Adrenal gland (tissue), 5 donors: Measurements from ENCODE around the gene SNX24.

Source experiments
- POLR2A ChIP-seq, 2 donors: fragments of 450-650 bp; IDR thresholded peaks; one replicate each; pipeline ENCODE4 v1.6.1; 2017; ENCODE audit warnings: antibody characterized with exemption in 2 of 2, mild to moderate bottlenecking in 2 of 2, moderate library complexity in 1 of 2
- TF ChIP-seq, protein P1 (sequence below), 6 experiments: fragments of 450-650 bp in 4 of 6; fragments of 200-600 bp in 2 of 6; sonication (generic) in 1 of 6; IDR thresholded peaks; 1 replicate in 5 of 6; 2 replicates in 1 of 6; pipeline versions ENCODE4 v1.5.1 to v1.8.0; 2016 to 2021; ENCODE audit warnings: antibody characterized with exemption in 6 of 6, mild to moderate bottlenecking in 2 of 6, moderate library complexity in 1 of 6
- donor health status: DM: no; HTN: no; CAD: no.

DNA sequence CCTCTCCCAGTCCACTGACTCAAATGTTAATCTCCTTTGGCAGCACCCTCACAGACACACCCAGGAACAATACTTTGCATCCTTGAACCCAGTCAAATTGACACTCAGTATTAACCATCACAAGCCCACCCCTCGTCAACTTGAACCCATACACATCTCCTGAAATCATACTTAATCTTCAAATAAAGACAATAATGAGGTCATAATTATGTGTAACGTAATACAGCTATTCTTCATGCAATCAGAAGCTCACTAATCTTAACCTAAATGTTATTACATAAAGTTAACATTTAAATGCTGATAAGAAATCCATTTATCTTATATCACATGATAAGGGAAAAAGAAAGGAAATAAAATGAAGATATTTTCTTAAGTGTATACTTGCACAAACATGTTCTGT, 125.9 kb downstream of the SNX24 start:
- TF ChIP-seq, protein P1, sequence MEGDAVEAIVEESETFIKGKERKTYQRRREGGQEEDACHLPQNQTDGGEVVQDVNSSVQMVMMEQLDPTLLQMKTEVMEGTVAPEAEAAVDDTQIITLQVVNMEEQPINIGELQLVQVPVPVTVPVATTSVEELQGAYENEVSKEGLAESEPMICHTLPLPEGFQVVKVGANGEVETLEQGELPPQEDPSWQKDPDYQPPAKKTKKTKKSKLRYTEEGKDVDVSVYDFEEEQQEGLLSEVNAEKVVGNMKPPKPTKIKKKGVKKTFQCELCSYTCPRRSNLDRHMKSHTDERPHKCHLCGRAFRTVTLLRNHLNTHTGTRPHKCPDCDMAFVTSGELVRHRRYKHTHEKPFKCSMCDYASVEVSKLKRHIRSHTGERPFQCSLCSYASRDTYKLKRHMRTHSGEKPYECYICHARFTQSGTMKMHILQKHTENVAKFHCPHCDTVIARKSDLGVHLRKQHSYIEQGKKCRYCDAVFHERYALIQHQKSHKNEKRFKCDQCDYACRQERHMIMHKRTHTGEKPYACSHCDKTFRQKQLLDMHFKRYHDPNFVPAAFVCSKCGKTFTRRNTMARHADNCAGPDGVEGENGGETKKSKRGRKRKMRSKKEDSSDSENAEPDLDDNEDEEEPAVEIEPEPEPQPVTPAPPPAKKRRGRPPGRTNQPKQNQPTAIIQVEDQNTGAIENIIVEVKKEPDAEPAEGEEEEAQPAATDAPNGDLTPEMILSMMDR (IDR thresholded peaks at IDR 0.05), result no peak
- no peak for TF ChIP-seq POLR2A (IDR thresholded peaks at IDR 0.05)
